HG03571 (cell line): ENCODE measurements around the gene TRIM61.
"Not testable (repeated sequence)": the region's sequence is repeated elsewhere in the genome, so short reads cannot be mapped to it uniquely, and the experiment has no call there.

ENCODE experiments used
- ATAC-seq: cut with Tn5 transposase; IDR thresholded peaks from one replicate; pipeline ENCODE4 v1.9.1; 2021; ENCODE audit not compliant: unreplicated experiment

Gene TRIM61

GRCh38 chr4:164959421-164959820 lies 18.0 kb downstream of the TRIM61 start:
- ATAC-seq: not testable (repeated sequence)

GRCh38 chr4:164956766-164957643 lies 20.5 kb downstream of the TRIM61 start:
- peak; percentile 100 for ATAC-seq

GRCh38 chr4:164955107-164955805 lies 22.2 kb downstream of the TRIM61 start:
- ATAC-seq: no peak

GRCh38 chr4:164952551-164952950 lies 24.9 kb downstream of the TRIM61 start:
- ATAC-seq: no peak

- no peak for ATAC-seq
Observed at GRCh38 chr4:164949448-164950143, 27.9 kb downstream of the TRIM61 start.

- no peak for ATAC-seq
Observed at GRCh38 chr4:164948975-164949374, 28.5 kb downstream of the TRIM61 start.

- not testable (repeated sequence) for ATAC-seq
Observed at GRCh38 chr4:164948006-164948405, 29.5 kb downstream of the TRIM61 start.

GRCh38 chr4:164946810-164947209 lies 30.6 kb downstream of the TRIM61 start:
- ATAC-seq: no peak

GRCh38 chr4:164945146-164945545 lies 32.3 kb downstream of the TRIM61 start:
- ATAC-seq: no peak

GRCh38 chr4:164943192-164943591 lies 34.3 kb downstream of the TRIM61 start:
- ATAC-seq: no peak

GRCh38 chr4:164937576-164938270 lies 39.7 kb downstream of the TRIM61 start:
- peak; percentile 40 for ATAC-seq

- ATAC-seq: peak; percentile 67
Observed at GRCh38 chr4:164935865-164936606, 41.4 kb downstream of the TRIM61 start.

- ATAC-seq: peak; percentile 63
Observed at GRCh38 chr4:164935363-164935762, 42.1 kb downstream of the TRIM61 start.

GRCh38 chr4:164933244-164933643 lies 44.2 kb downstream of the TRIM61 start:
- no peak for ATAC-seq

GRCh38 chr4:164931551-164932324 lies 45.7 kb downstream of the TRIM61 start:
- ATAC-seq: no peak

GRCh38 chr4:164930647-164931046 lies 46.8 kb downstream of the TRIM61 start:
- ATAC-seq: no peak

GRCh38 chr4:164927101-164927500 lies 50.4 kb downstream of the TRIM61 start:
- ATAC-seq: not testable (repeated sequence)

- ATAC-seq: no peak
Observed at GRCh38 chr4:164926301-164926700, 51.2 kb downstream of the TRIM61 start.

- no peak for ATAC-seq
Observed at GRCh38 chr4:164924670-164925238, 52.7 kb downstream of the TRIM61 start.
